Smooth muscle cell (in vitro differentiated cells): ENCODE measurements around the gene NR6A1. TPM values are rescaled to one million over a fixed set of nuclear protein-coding genes. Genes with fewer than 3 reads are reported as not detected.

Experiments
- DNase-seq: peaks from one replicate; lab custom pipeline; 2025; ENCODE audit not compliant: unreplicated experiment; lab: John Stamatoyannopoulos, UW
- H2AFZ ChIP-seq: fragments of 200-600 bp; sonication (generic); 2 replicates; pipeline ENCODE4 v1.6.0; 2016; ENCODE audit warnings: antibody characterized with exemption, low read depth, mild to moderate bottlenecking
- H3F3A ChIP-seq: fragments of 200-600 bp; sonication (generic); 2 replicates; pipeline ENCODE4 v1.6.0; 2017; ENCODE audit warnings: antibody characterized with exemption, low read depth
- H3K27ac ChIP-seq: fragments of 200-600 bp; sonication (generic); 2 replicates; pipeline ENCODE4 v1.5.1; 2016; ENCODE audit warnings: low read depth, mild to moderate bottlenecking
- H3K27me3 ChIP-seq: fragments of 200-600 bp; sonication (generic); 2 replicates; pipeline ENCODE4 v1.6.1; 2016; ENCODE audit warnings: low read depth, mild to moderate bottlenecking
- H3K36me3 ChIP-seq: fragments of 200-600 bp; sonication (generic); 2 replicates; pipeline ENCODE4 v1.5.1; 2016; ENCODE audit warnings: low read depth
- H3K4me1 ChIP-seq: fragments of 200-600 bp; sonication (generic); 2 replicates; pipeline ENCODE4 v1.5.1; 2016; ENCODE audit warnings: low read depth
- H3K4me2 ChIP-seq: fragments of 200-600 bp; sonication (generic); 2 replicates; pipeline ENCODE4 v1.6.0; 2016; ENCODE audit warnings: mild to moderate bottlenecking
- H3K4me3 ChIP-seq: fragments of 200-600 bp; sonication (generic); 2 replicates; pipeline ENCODE4 v1.5.1; 2016; ENCODE audit warnings: mild to moderate bottlenecking
- H3K79me2 ChIP-seq: fragments of 200-600 bp; sonication (generic); 2 replicates; pipeline ENCODE4 v1.6.0; 2016; ENCODE audit warnings: low read depth, mild to moderate bottlenecking
- H3K9ac ChIP-seq: fragments of 200-600 bp; sonication (generic); 2 replicates; pipeline ENCODE4 v1.6.0; 2016; ENCODE audit warnings: low read depth
- H3K9me3 ChIP-seq: fragments of 200-600 bp; sonication (generic); replicated peaks from 2 replicates; pipeline ENCODE4 v1.5.1; 2016; ENCODE audit warnings: low read depth
- H4K20me1 ChIP-seq: fragments of 200-600 bp; sonication (generic); 2 replicates; pipeline ENCODE4 v1.6.0; 2016; ENCODE audit warnings: low read depth
- CTCF ChIP-seq: fragments of 200-600 bp; sonication (generic); IDR thresholded peaks from 2 replicates; pipeline ENCODE4 v1.5.1; 2017; ENCODE audit warnings: borderline replicate concordance, mild to moderate bottlenecking, antibody characterized with exemption; ENCODE audit not compliant: insufficient read depth, poor library complexity, severe bottlenecking
- WGBS: methylation state at CpG from one replicate; pipeline ENCODE4 v1.1.7; 2016; ENCODE audit warnings: low lambda C conversion rate; 5-methylcytosine and 5-hydroxymethylcytosine counted together
- polyA plus RNA-seq: library from polyadenylated mRNA; unstranded; fragments of >200 nt; fragmentation: Nextera tagmentation; extraction: Ambion mirVana; gene quantifications from 2 replicates; pipeline ENCODE4 v1.2.1, GENCODE V29; 2016
- total RNA-seq: library from RNA; depleted of rRNA; stranded (reverse); fragments of >200 nt; gene quantifications from 2 replicates; pipeline ENCODE4 v1.2.3, GENCODE V29; 2014

Gene NR6A1
- total and polyA plus RNA-seq, 2 experiments from 2014 or later = 0.17 to 0.31 TPM

- Histone ChIP-seq H3K9me3 (no peaks in the 10 kb centered on the region), H3K9ac (no peak overlapping the region), H3K27me3 (no peaks in the 10 kb centered on the region), H3K36me3 (no peaks in the 10 kb centered on the region), H3K4me1 (no peaks in the 10 kb centered on the region), H3K4me3 (no peak overlapping the region), H3K27ac (no peak overlapping the region), H3K79me2 (no peaks in the 10 kb centered on the region), H3K4me2 (no peak overlapping the region), H3F3A (no peaks in the 10 kb centered on the region), H2AFZ (no peak overlapping the region), H4K20me1 (no peaks in the 10 kb centered on the region)
- no peak for DNase-seq
- no peak for TF ChIP-seq CTCF
Measured at GRCh38 chr9:124631326-124631725, 139.8 kb downstream of the NR6A1 start.

GRCh38 chr9:124629600-124629999, 141.5 kb downstream of the NR6A1 start:
- no peak overlapping the region for H3K9ac ChIP-seq
- H3K27ac ChIP-seq = no peak overlapping the region
- H2AFZ ChIP-seq = no peak overlapping the region
- no peak overlapping the region for H3K4me3 ChIP-seq
- H3K36me3 ChIP-seq = no peaks in the 10 kb centered on the region
- H3K4me1 ChIP-seq = no peaks in the 10 kb centered on the region
- no peak for TF ChIP-seq CTCF
- no peaks in the 10 kb centered on the region for H3K9me3 ChIP-seq
- WGBS = 89% methylated on average over 2 of the region's 2 CpGs
- no peaks in the 10 kb centered on the region for H4K20me1 ChIP-seq
- DNase-seq = no peak
- no peaks in the 10 kb centered on the region for H3K79me2 ChIP-seq
- H3K4me2 ChIP-seq = no peak overlapping the region
- no peaks in the 10 kb centered on the region for H3F3A ChIP-seq
- H3K27me3 ChIP-seq = no peaks in the 10 kb centered on the region

DNA sequence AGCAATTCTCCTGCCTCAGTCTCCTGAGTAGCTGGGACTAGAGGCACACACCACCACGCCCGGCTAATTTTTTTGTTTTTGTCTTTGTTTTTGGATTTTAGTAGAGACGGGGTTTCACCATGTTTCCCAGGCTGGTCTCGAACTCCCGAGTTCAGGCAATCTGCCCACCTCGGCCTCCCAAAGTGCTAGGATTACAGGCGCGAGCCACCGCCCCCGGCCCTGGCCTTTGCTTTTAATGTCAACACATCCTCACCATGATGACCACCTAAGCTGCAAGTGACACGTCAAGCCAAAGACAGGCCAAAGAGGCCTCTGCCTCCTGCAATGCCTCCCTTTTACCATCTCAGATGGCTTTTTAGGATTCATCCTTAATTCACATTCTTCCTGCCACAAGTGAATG, 142.4 kb downstream of the NR6A1 start:
- no peak overlapping the region for H2AFZ ChIP-seq
- H4K20me1 ChIP-seq = no peaks in the 10 kb centered on the region
- WGBS = 90% methylated on average over 11 of the region's 11 CpGs
- no peaks in the 10 kb centered on the region for H3K36me3 ChIP-seq
- TF ChIP-seq CTCF = no peak
- H3F3A ChIP-seq = no peaks in the 10 kb centered on the region
- no peaks in the 10 kb centered on the region for H3K4me1 ChIP-seq
- H3K79me2 ChIP-seq = no peaks in the 10 kb centered on the region
- no peak overlapping the region for H3K9ac ChIP-seq
- no peak overlapping the region for H3K4me3 ChIP-seq
- no peaks in the 10 kb centered on the region for H3K9me3 ChIP-seq
- no peaks in the 10 kb centered on the region for H3K27me3 ChIP-seq
- no peak for DNase-seq
- no peak overlapping the region for H3K27ac ChIP-seq
- H3K4me2 ChIP-seq = no peak overlapping the region

- H3K4me2 ChIP-seq = no peak overlapping the region
- TF ChIP-seq CTCF = no peak
- H3F3A ChIP-seq = peaks cover 4% of the 10 kb centered on the region
- H2AFZ ChIP-seq = no peak overlapping the region
- no peak for DNase-seq
- no peaks in the 10 kb centered on the region for H4K20me1 ChIP-seq
- no peaks in the 10 kb centered on the region for H3K9me3 ChIP-seq
- 81% methylated on average over 4 of the region's 4 CpGs for WGBS
- no peaks in the 10 kb centered on the region for H3K79me2 ChIP-seq
- H3K4me1 ChIP-seq = peaks cover 8% of the 10 kb centered on the region
- no peak overlapping the region for H3K4me3 ChIP-seq
- H3K27me3 ChIP-seq = no peaks in the 10 kb centered on the region
- no peak overlapping the region for H3K9ac ChIP-seq
- no peaks in the 10 kb centered on the region for H3K36me3 ChIP-seq
- no peak overlapping the region for H3K27ac ChIP-seq
Measured at GRCh38 chr9:124626276-124626675, 144.8 kb downstream of the NR6A1 start.
